Epithelial cell of prostate (primary cell): Measurements from ENCODE around the gene REM2.

Source experiments
- DNase-seq: peaks from one replicate; pipeline ENCODE4 v3.0.0-alpha.2; 2011; ENCODE audit warnings: low read depth, low spot score
- H3K27ac ChIP-seq: fragments of 450-650 bp; 2 replicates; pipeline ENCODE4 v1.5.1; 2017; ENCODE audit warnings: mild to moderate bottlenecking

The REM2 gene

DNA sequence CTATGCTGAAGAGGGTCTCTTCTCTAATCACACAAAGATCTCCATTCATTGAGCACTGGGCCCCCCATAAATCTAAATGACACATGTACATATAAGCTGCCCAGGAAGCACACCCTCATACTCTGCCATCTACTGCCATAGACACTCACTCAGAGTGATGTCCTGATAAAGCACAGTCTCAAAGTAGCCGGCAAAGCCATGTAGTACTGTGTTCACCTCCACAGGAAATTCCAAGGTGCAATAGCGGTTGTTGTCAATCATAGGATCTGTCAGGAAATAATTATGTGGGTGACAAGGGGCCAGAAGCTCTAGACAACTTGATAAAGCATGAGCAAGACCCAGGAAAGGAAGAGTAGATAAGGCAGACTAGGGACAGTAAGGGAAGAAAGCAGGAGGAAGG is 39.3 kb downstream of the REM2 start:
- no peak for DNase-seq
- peak overlapping the region; percentile 83 for H3K27ac ChIP-seq

DNA sequence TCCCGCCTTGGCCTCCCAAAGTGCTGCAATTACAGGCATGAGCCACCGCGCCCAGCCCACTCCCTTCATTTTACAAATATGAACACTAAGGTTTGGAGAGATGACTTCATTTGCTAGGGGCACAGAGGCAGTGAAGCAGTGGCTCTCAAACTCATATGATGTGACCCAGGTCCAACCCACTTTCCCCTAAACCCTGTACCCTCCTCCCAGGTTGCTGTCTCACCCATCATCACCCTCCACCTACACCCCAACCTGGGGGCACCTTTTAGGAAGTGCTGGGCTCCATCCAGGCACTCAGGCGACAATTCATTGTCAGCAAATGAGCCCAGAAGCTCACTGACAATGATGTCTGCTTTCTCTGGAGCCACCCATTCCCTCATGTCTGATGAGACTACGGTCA is 40.7 kb downstream of the REM2 start:
- no peak overlapping the region for H3K27ac ChIP-seq

DNA sequence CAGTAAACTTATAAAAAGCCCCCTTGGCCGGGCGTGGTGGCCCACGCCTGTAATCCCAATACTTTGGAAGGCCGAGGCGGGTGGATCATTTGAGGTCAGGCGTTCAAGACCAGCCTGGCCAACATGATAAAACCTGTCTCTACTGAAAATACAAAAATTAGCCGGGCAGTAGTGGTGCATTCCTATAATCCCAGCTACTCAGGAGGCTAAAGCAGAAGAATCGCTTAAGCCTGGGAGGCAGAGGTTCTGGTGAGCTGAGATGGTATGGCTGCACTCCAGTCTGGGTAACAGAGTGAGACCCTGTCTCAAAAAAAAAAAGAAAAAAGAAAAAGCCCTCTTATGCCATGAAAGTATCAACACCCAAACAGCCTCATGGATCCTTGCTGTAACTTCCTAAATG is 42.5 kb downstream of the REM2 start:
- peak overlapping the region; percentile 90 for H3K27ac ChIP-seq
- DNase-seq = no peak

More for the DNA sequence above, 40.7 kb downstream of the REM2 start:
- no peak for DNase-seq

DNA sequence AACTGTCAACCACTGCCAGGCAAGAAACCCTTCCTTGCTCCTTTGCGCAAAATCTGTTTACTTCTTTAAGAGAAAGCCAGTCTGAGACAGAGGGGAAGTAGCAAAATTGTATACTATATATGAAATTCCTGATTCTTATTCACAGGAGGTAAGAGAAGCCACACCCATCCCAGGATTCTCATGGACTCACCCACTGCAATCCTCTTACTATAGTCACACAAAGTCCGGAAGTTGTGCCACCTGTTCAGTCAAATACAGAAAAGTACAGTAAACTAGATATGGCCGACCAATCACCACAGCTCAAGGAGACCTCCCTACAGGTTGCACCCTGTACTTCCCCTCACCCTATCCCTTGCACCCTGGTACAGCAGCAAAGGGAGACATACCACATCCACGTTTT is 43.3 kb downstream of the REM2 start:
- DNase-seq = peak; percentile 41
- H3K27ac ChIP-seq = peak overlapping the region; percentile 90

DNA sequence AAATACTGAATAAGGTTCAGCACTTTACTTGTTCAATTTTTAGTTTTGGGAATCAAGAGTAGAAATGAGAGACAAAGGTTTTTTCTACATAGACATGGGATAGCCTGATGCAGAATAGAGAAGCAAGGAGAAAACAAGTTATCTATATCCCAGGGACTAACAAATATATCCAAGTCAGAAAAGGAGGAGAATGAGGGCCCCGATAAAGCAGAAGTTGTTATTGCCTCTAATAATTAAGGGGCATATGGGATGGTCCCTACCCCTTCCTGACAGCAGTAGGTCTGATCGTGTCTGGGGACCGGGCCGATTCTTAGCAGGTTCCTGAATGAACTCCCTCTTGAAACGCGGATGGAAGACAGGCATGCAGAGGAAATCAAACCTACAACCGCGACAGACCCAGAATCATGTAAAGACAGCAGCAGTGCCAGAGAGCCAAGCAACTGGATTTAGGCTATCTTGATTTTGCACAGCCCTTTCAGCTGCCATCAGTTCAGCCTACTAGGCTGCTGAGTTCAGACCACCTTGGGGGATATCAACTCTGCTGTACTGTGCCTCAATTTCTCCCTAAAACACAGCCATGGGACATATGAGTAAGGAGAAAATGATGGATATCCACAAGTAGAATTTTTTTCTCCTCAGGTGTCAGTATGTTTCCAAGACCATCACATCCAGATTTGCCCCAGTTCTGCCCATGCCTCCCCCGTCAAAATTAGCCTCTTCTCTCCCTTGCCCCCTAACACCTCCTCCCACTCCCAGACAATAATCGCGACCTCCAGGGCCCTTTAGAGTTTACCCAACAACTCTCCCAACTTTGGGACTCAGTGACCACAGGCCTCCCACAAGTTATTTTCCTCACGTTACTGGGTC is 45.4 kb downstream of the REM2 start:
- DNase-seq = no peak
- peak overlapping the region; percentile 90 for H3K27ac ChIP-seq

DNA sequence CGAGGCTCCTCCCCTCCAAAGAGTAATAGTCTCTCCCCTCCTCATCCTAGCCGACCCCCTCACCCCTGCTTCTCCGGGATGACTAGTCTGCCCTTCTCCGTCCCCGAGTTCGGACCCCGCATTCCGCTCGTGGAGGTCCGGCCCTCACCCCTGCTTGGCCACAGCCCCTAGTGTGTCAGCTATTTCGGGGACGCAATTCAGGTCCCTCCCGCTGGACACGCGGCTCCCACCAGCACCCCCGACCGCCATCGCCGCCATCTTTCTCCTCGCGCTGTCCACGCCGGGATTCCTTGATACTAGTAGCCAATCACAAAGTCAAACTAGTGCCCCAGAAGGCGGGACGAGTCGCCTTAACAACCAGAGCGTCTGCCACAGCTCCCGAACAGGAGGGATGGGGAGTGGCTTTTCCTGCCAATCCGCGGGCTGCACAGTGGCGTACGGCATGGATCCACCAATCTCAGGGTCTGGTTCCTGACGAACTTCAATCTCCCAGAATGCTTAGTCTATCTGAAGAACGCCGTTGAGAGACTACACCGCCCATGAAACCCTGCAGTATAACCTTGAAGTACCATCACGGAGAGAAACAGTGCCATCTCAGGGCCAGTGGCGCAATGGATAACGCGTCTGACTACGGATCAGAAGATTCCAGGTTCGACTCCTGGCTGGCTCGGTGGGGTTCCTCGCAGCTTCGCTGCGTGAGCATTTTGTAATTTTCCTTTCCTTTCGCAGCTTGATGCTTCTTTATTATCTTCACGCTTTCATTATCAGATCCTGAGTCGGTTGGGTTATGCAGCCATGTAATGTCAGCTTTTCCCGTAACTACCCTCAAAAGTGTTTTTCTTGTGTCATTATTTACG is 46.3 kb downstream of the REM2 start, which contains the start of gene PRMT5:
PRMT5 (minus strand) TSS at position 273 of the 857 bp plus-strand sequence; CDS start at position 258, 15 bp downstream.
- DNase-seq = peak; percentile 99
- H3K27ac ChIP-seq = peak within 1 kb of the TSS; percentile 90

DNA sequence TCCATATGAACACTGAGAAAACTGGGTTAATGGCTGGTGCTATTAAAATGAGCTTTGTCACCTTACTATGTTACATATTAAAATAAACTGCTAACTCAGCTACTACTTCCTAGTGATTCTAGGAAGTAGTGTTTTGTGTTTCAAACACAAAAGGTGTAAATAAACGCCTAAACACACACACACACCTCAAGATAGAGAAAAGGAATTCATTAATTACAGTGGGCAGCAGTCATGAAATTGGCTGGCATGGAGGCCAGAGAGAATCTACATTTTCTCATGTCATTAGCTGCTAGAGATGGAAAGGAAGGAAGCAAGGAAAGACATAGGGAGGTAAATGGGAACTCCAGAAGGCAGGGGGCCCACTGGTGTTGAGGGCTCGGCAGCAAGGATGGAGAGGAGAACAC is 46.9 kb downstream of the REM2 start:
- DNase-seq = no peak
- H3K27ac ChIP-seq = peak overlapping the region; percentile 68

DNA sequence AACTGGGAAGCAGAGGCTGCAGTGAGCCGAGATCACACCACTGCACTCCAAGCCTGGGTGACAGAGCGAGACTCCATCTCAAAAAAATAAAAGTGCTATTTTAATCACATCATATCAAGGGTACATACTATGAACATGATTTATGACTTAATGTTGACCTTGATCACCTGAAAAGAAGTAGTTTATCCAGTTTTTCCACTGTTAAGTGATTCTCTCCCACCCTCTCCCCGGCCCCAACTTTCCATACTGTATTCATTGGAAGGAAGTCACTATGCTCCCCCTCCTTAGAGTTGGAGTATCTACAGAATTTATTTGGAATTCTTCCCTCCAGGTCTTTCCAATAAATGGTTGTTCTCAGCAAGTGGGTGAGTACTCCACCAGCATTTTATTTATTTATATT is 49.1 kb downstream of the REM2 start:
- DNase-seq = no peak

DNA sequence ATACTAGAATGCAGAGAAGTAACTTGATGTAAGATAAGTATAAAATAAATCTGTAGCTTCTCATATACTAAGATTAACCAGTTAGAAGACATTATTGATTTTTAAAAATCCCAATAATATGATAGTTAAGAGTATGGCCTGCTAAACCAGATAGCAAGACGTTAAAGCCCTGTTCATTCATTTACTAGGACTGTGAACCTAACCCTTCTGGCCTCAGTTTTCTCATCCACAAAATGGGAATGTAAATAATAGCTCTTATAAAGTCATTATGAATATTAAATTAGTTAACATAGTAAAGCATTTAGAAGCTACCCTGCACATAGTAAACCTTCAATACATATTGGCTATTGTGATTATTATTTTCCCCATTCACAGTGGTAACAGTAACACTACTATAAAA is 52.1 kb downstream of the REM2 start:
- no peak for DNase-seq
- no peak overlapping the region for H3K27ac ChIP-seq

More for the DNA sequence above, 49.1 kb downstream of the REM2 start:
- no peak overlapping the region for H3K27ac ChIP-seq
